Stomach (tissue), 4 donors: ENCODE measurements around the gene CHKB.

ENCODE experiments used
- EP300 ChIP-seq: sonication (generic); formaldehyde crosslinking; IDR thresholded peaks from one replicate; pipeline ENCODE4 v1.6.1; 2017; ENCODE audit warnings: antibody characterized with exemption
- POLR2A ChIP-seq, 4 donors: fragments of 450-650 bp; IDR thresholded peaks; one replicate each; pipeline ENCODE4 v1.6.1; 2016; ENCODE audit warnings: antibody characterized with exemption in 4 of 4, control low read depth in 2 of 4, mild to moderate bottlenecking in 1 of 4, moderate library complexity in 1 of 4
- POLR2AphosphoS5 ChIP-seq, 3 donors: sonication (generic); formaldehyde crosslinking; IDR thresholded peaks; one replicate each; pipeline ENCODE4 v1.6.1; 2016; ENCODE audit warnings: antibody characterized with exemption in 3 of 3
- TF ChIP-seq, protein P1 (sequence below), 7 experiments: fragments of 450-650 bp in 4 of 7; fragments of 200-600 bp in 3 of 7; sonication (generic) in 3 of 7; IDR thresholded peaks; one replicate each; pipeline ENCODE4 v1.5.1; 2016 to 2019; ENCODE audit warnings: antibody characterized with exemption in 7 of 7, control low read depth in 2 of 7, mild to moderate bottlenecking in 1 of 7

DNA sequence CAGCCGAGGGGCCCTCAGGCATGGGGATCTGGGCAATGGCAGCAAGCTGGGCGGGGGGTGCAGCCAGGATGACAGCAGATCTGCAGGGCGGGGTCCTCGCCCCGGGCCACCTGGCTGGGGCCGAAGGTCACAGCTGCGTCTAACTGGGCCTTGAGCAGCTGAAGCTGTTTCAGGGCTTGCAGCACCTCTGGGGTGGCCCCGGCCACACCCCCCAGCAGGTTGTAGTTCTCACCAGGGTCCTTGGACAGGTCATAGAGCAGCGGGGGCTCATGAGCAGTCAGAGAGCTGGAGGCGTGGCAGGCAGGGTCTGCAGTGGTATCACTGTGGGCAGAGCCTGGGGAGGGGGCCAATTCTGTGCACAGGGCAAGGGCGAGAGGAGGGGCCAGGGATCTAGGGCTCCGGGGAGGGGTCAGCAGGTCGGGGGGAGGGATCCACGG is 42.5 kb upstream of the CHKB start:
- TF ChIP-seq POLR2AphosphoS5 (IDR thresholded peaks at IDR 0.05) (no peak), POLR2A (IDR thresholded peaks at IDR 0.05) (no peak), EP300 (no peak)
- TF ChIP-seq, protein P1, sequence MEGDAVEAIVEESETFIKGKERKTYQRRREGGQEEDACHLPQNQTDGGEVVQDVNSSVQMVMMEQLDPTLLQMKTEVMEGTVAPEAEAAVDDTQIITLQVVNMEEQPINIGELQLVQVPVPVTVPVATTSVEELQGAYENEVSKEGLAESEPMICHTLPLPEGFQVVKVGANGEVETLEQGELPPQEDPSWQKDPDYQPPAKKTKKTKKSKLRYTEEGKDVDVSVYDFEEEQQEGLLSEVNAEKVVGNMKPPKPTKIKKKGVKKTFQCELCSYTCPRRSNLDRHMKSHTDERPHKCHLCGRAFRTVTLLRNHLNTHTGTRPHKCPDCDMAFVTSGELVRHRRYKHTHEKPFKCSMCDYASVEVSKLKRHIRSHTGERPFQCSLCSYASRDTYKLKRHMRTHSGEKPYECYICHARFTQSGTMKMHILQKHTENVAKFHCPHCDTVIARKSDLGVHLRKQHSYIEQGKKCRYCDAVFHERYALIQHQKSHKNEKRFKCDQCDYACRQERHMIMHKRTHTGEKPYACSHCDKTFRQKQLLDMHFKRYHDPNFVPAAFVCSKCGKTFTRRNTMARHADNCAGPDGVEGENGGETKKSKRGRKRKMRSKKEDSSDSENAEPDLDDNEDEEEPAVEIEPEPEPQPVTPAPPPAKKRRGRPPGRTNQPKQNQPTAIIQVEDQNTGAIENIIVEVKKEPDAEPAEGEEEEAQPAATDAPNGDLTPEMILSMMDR (IDR thresholded peaks at IDR 0.05) = no peak
